Measurements from ENCODE around the gene TXNRD3. TPM values are rescaled to one million over a fixed set of nuclear protein-coding genes. Genes with fewer than 3 reads are reported as not detected.

Gene TXNRD3
- total RNA-seq (2022; extraction: Qiagen RNA extraction; ENCODE audit: low read depth): 5.3 to 8.5 TPM (median 7.4 TPM) in 5 replicates

DNA sequence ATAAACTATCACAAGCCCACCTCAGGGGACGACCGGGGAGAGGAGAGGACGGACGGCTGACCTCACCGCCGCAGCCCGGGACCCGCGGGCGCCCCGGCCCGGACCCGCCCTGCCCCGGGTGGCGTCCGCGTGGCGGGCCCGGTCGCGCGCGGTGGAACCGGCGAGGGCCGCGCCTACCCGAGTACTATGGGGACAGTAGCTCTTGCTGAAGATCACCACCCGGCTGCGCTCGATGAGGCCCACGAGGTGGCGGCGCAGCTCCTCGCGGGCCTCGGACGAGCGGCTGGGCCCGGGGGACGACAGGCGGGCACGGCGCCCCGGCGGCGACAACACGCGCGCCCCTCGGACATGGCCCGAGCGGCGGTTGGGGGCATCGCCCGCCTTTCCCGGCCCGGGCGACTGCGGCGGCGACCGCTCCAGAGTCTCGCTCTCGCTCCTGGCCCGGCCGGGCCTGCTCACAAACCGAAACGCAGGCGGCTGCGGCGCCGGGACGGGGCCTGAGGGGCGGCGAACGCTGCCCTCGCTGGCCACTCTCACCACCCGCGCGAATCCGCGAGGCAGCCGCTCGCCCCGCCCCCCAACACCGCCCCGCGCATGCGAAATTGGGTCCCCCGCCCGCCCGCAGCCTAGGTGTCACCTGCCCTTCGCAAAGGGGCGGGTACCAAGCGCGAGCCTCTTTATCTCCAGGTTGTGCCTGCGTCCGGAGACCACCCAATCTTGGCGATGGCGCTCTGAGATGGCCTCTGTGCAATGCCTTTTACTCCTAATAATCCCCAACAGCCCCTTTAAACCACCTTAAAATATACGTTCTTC is at the start of gene TXNRD3:
TSS of gene TXNRD3 (minus strand) at position 554 of the 813 bp plus-strand sequence.

DNA sequence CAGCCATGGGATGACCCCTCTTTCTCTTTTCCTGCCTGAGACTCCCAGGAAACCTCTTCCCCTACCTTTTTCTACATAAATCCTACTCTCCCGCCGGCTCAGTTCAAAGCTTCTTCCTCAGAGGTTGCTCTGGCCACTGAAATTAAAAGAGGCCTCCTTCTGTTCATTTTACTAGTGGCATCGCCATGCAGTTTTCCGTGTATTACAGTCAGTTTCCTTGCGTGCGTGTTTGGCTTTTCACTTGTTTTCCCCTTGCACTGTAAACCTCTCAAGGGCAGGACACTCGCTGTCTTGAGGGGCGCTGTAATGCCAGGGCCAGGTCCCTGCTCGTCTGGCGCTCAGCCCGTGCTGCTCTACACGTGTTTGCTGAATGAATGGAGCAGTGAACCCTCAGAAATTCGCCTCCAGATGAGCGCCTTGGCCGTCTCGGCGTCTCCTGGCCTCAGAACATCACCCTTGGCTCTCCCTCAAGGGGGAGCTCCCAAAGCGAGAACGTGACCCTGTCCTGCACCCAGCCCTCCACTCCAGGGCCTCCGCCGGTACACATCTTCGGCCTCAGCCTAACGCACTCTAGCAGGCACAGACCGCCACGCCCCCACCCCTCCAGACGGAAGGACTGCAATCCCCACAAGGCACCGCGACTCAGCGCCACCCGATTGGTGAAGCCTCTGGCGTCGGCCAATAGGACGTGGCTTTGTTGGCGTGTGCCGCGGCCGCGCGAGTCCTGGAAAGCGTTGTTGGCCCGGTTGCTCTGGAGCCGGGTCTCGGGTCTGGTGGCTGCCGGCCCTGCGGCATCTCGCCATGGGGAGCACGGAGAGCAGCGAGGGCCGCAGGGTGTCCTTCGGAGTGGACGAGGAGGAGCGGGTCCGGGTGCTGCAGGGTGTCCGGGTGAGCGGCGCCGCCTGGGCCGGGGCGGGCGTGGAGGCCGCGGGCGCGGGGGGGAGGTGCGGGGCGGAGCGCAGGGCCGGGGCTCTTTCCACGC is 48.9 kb upstream of the TXNRD3 start, which contains the start of gene CHCHD6:
TSS of gene CHCHD6 (plus strand) at position 729 of the 982 bp plus-strand sequence. CDS start at position 802, 73 bp downstream.

DNA sequence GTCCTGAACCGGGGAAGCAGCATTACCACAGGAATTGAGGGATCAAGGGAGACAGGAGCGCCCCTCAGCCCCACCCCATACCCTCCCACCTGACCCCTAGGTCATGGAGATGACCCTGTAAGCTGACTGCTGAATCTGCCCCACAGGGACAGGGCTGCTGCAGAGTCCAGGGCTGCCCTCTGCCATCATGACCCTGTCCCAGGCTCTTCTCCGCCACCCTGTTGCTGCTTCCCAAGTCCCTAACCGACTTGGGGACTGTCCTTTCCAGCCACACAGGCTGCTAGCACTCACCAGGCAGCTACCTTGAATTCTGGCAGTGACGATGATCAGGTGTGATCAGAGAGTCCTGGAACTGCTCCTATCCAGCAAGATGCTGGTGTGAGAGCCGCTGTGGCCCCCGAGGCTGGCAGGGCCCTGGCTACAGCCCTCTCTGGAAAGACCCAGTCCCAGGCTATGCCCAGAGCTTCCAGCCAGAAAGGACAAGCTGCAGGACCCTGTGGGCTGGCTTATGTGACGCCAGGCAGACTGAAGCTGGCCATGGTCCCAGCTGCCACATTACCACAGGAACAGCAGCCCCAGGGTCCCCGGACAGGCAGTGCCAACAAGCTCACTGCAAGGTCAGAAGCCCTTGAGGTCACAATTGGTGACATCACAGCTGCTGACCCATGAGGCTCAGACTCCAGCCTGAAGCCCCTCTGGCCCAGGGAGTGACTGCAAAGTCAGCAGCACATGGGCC is 96.4 kb downstream of the TXNRD3 start, which contains the start of gene C3orf22:
TSS of gene C3orf22 (minus strand) at position 597 of the 736 bp plus-strand sequence. CDS start 5,542 bp downstream, outside the sequence.

Other genes with a start within 250 kb of the TXNRD3 start
- 6.8 to 9.2 TPM (median 8.3 TPM) in 5 replicates for gene ZXDC, start 179.2 kb downstream of the TXNRD3 start, total RNA-seq (2022; extraction: Qiagen RNA extraction; ENCODE audit: low read depth)
- not detected in 5 replicates for gene UROC1, start 137.4 kb downstream of the TXNRD3 start, total RNA-seq (2022; extraction: Qiagen RNA extraction; ENCODE audit: low read depth)
- 0.25 to 1.0 TPM (median 0.67 TPM) in 5 replicates for gene CHST13, start 131.0 kb downstream of the TXNRD3 start, total RNA-seq (2022; extraction: Qiagen RNA extraction; ENCODE audit: low read depth)
- not detected in 5 replicates for gene C3orf22, start 96.2 kb downstream of the TXNRD3 start, total RNA-seq (2022; extraction: Qiagen RNA extraction; ENCODE audit: low read depth)
- gene CHCHD6, start 49.1 kb upstream of the TXNRD3 start, total RNA-seq (2022; extraction: Qiagen RNA extraction; ENCODE audit: low read depth): 17.8 to 20.2 TPM (median 19.8 TPM) in 5 replicates